Epithelial cell of proximal tubule (primary cell): Measurements from ENCODE around the gene AP3B2. TPM values are rescaled to one million over a fixed set of nuclear protein-coding genes. Genes with fewer than 3 reads are reported as not detected.

Experiments used
- DNase-seq: peaks from one replicate; pipeline ENCODE4 v3.0.0-alpha.2; 2011; ENCODE audit warnings: low read depth
- H3K4me3 ChIP-seq: 2 replicates; pipeline ENCODE4 v1.5.1; 2011; ENCODE audit warnings: low read depth, mild to moderate bottlenecking, low read length
- CTCF ChIP-seq: conservative IDR thresholded peaks from 2 replicates; pipeline ENCODE4 v1.5.1; 2012; ENCODE audit warnings: low read depth, mild to moderate bottlenecking, low read length
- total RNA-seq: library from RNA; depleted of rRNA; stranded (reverse); fragments of >200 nt; gene quantifications from 2 replicates; pipeline ENCODE4 v1.2.3, GENCODE V29; 2015

Gene AP3B2
- total RNA-seq, 1 donor from 2014 or later, result under 0.01 TPM

GRCh38 chr15:82630033-82630432 lies 79.6 kb downstream of the AP3B2 start:
- no peak for DNase-seq
- TF ChIP-seq CTCF, result no peak
- no peak overlapping the region for H3K4me3 ChIP-seq

- DNase-seq, result no peak
- H3K4me3 ChIP-seq, result no peak overlapping the region
- no peak for TF ChIP-seq CTCF
Observed at GRCh38 chr15:82625136-82625535, 84.5 kb downstream of the AP3B2 start.

GRCh38 chr15:82624438-82624837 lies 85.2 kb downstream of the AP3B2 start:
- no peak for DNase-seq
- H3K4me3 ChIP-seq, result no peak overlapping the region
- no peak for TF ChIP-seq CTCF

- DNase-seq, result no peak
- TF ChIP-seq CTCF, result no peak
- H3K4me3 ChIP-seq, result no peak overlapping the region
Observed at GRCh38 chr15:82624008-82624407, 85.7 kb downstream of the AP3B2 start.

GRCh38 chr15:82621970-82622369 lies 87.7 kb downstream of the AP3B2 start:
- no peak overlapping the region for H3K4me3 ChIP-seq
- TF ChIP-seq CTCF, result peak; percentile 42
- no peak for DNase-seq

GRCh38 chr15:82613747-82614146 lies 95.9 kb downstream of the AP3B2 start:
- no peak overlapping the region for H3K4me3 ChIP-seq
- DNase-seq, result no peak
- TF ChIP-seq CTCF, result no peak

- no peak overlapping the region for H3K4me3 ChIP-seq
- TF ChIP-seq CTCF, result no peak
- no peak for DNase-seq
Observed at GRCh38 chr15:82611348-82611747, 98.3 kb downstream of the AP3B2 start.

Other genes starting within 250 kb of the AP3B2 start
- gene RPS17, start 169.4 kb downstream of the AP3B2 start, total RNA-seq, result 4,116 and 4,952 TPM in 2 replicates
- gene CPEB1, start 62.5 kb downstream of the AP3B2 start, total RNA-seq, result 0.35 and 0.43 TPM in 2 replicates
- gene FSD2, start 96.2 kb upstream of the AP3B2 start, total RNA-seq, result not detected in 2 replicates
- 6.0 TPM in 2 replicates for gene WHAMM, start 99.8 kb upstream of the AP3B2 start, total RNA-seq
- 41.4 and 48.8 TPM in 2 replicates for gene HOMER2, start 242.8 kb upstream of the AP3B2 start, total RNA-seq